ENCODE measurements around the gene IRF8. TPM values are rescaled to one million over a fixed set of nuclear protein-coding genes. Genes with fewer than 3 reads are reported as not detected.

The IRF8 gene
- total RNA-seq (2012; rRNA removed) (not detected in 2 replicates), polyA plus RNA-seq (2012; rRNA removed) (not detected in 2 replicates), Bru-seq, nascent RNA (not detected), BruChase-seq, experiment 1, labeled RNA remaining after a 6-hour chase (not detected), BruChase-seq, experiment 2, labeled RNA remaining after a 2-hour chase (not detected)
- polyA plus RNA-seq (2012; cell fraction: cytosol; rRNA removed), result not detected in 2 replicates
- polyA plus RNA-seq (2012; cell fraction: nucleus; rRNA removed; ENCODE audit: low replicate concordance), result not detected in 2 replicates
- long read RNA-seq, result 0 reads

DNA sequence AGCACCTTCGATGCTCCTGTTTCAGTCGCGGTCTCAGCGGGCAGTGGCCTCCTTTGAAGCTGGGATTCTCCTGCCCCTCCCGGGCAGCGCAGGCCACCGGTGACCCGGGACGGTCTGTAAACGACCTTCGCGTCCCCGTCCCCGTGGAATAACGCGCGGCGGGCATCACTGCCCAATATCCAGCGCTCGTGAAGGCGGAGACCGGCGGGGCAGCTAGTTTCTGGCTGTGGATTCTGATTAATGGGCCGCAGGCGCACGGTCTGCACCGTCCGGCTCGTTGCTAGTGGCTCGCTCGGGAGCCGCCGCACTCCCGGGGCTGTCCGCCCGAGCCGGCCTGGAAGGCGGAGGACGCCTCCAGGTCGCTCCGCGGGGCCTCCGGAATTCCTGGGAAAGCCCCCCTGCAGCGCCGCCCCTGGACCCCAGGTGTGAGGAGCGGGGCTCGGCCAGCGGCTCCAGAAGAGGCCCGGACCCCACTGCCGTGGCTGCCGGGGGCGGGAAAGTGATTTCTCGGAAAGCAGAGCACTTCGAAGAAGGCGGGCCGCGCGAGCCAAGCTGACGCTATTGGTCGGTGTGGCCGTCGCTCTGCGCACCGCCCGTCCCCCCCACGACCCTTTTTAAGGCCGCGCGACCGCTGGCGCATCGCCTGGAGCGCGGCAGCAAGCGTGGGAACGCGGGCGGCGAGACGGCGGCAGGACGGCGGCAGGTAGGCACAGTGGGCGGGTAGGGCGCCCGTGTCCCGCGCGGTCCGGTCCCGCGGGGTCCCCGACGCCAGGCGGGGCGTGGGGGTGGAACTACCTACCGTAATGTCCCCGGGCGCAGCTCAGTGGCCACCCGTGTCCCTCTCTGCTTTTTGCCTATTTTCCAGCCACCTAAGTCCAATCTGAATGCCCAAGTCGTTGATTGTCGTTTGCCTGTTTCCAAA lies at the start of gene IRF8:
IRF8 (plus strand) TSS at position 642 of the 922 bp plus-strand sequence. CDS start 3,854 bp downstream, outside the sequence.
- dilution Hi-C loops (cut with HindIII; ENCODE audit: low sequenced_read_pairs, unreplicated experiment) (no loop called here), in situ Hi-C loops (cut with MboI; ENCODE audit: low sequenced_read_pairs) (no loop called here), intact Hi-C loops (cut with micrococcal nuclease) (no loop called here)
- Histone ChIP-seq H2AFZ (replicated peaks; ENCODE audit: low read length, poor library complexity) (peak within 1 kb of the TSS; percentile 4), H4K5ac (ENCODE audit: low read depth, low read length) (no peak within 1 kb of the TSS), H3K18ac (ENCODE audit: low read depth, low read length) (no peak within 1 kb of the TSS), H2BK5ac (ENCODE audit: low read depth, low read length, poor library complexity, severe bottlenecking) (no peak within 1 kb of the TSS), H2BK120ac (ENCODE audit: low read depth, low read length) (no peak within 1 kb of the TSS), H2AK9ac (replicated peaks; ENCODE audit: low read depth, low read length, poor library complexity) (no peak within 1 kb of the TSS), H2BK20ac (ENCODE audit: low read depth, low read length) (no peak within 1 kb of the TSS), H3K9ac (ENCODE audit: low read depth, low read length) (no peak within 1 kb of the TSS), H3K4me2 (ENCODE audit: low read depth, low read length) (peak within 1 kb of the TSS; percentile 9; the same call in 1 of the 2 replicates), H3K79me1 (ENCODE audit: low read depth in 1 of 2, low read length in 2 of 2) (no peaks in the 10 kb centered on the region), H4K91ac (ENCODE audit: insufficient read depth, low read depth, low read length) (no peak within 1 kb of the TSS), H3K4me3 (ENCODE audit: insufficient read depth, low read depth, low read length) (peak within 1 kb of the TSS; percentile 5; the same call in 1 of the 2 replicates), H2BK15ac (ENCODE audit: low read depth, low read length) (no peak within 1 kb of the TSS), H3K4ac (ENCODE audit: low read depth, low read length) (no peak within 1 kb of the TSS), H4K20me1 (ENCODE audit: insufficient read depth, low read length) (peaks cover 4% of the 10 kb centered on the region; the same call in 1 of the 2 replicates), H3K27ac (ENCODE audit: insufficient read depth, low read length) (no peak within 1 kb of the TSS), H3K36me3 (ENCODE audit: control insufficient read depth, insufficient read depth, low read length) (no peaks in the 10 kb centered on the region), H3K56ac (ENCODE audit: extremely low read depth, insufficient read depth, low read length) (no peak within 1 kb of the TSS), H3K27me3 (ENCODE audit: control insufficient read depth, insufficient read depth, low read length) (peaks cover 88% of the 10 kb centered on the region), H3K14ac (replicated peaks; ENCODE audit: low read depth, low read length) (no peak within 1 kb of the TSS), H3K9me1 (ENCODE audit: insufficient read depth, low read length) (no peaks in the 10 kb centered on the region), H3K4me1 (ENCODE audit: control insufficient read depth, insufficient read depth, low read length) (no peaks in the 10 kb centered on the region; the same call in 1 of the 2 replicates), H4K8ac (ENCODE audit: low read depth in 2 of 2, low read length in 2 of 2) (no peak within 1 kb of the TSS), H3K23ac (ENCODE audit: low read depth, low read length) (no peak within 1 kb of the TSS; the same call in 1 of the 2 replicates), H3K9me3 (ENCODE audit: control insufficient read depth, insufficient read depth, low read length) (no peaks in the 10 kb centered on the region; the same call in 1 of the 2 replicates), H2AK5ac (ENCODE audit: low read depth, low read length) (no peak within 1 kb of the TSS)
- no TSS peak for BruUV-seq (replicated peaks)
- POLR2A ChIA-PET (ENCODE audit: unreplicated experiment), result interaction anchor here (0.6 kb wide), 1 partner anchor 21 kb away, joined by 11 read pairs; no protein-coding TSS in a partner anchor
- WGBS, 2 experiments (ENCODE audit: extremely low coverage in 2 of 2, insufficient read length in 1 of 2), result 3% methylated on average over 48 of the region's 102 CpGs; no CpG with 5 or more reads in 1 of the 2 experiments
- peak; percentile 78 for ATAC-seq (ENCODE audit: low read depth)
- CTCF ChIA-PET, result no interaction called here
- DNase-seq, result no peak
- TF ChIP-seq BHLHE40 (IDR thresholded peaks at IDR 0.05; ENCODE audit: low read depth, low read length) (no peak), RCOR1 (IDR thresholded peaks at IDR 0.05; ENCODE audit: insufficient replicate concordance, low read length) (no peak), MAFK (IDR thresholded peaks at IDR 0.05; ENCODE audit: low read depth, low read length) (no peak), ELK1 (IDR thresholded peaks at IDR 0.05; ENCODE audit: borderline replicate concordance, low read depth, low read length) (no peak), USF2 (IDR thresholded peaks at IDR 0.05; ENCODE audit: low read depth, low read length) (no peak), SMC3 (IDR thresholded peaks at IDR 0.05; ENCODE audit: low read depth, low read length) (no peak), CEBPB (IDR thresholded peaks at IDR 0.05; ENCODE audit: low read depth, low read length) (no peak), NFE2L2 (IDR thresholded peaks at IDR 0.05; ENCODE audit: low read depth, low read length) (no peak), POLR2A (IDR thresholded peaks at IDR 0.05; ENCODE audit: low read depth, low read length) (no peak)
